Fibroblast of pulmonary artery (primary cell): ENCODE data around the gene CELF3.
"Not testable (repeated sequence)": the region's sequence is repeated elsewhere in the genome, so short reads cannot be mapped to it uniquely, and the experiment has no call there.

Experiments used
- DNase-seq: peaks from one replicate; pipeline ENCODE4 v3.0.0-alpha.2; 2010; ENCODE audit warnings: low read depth
- H3K4me3 ChIP-seq: replicated peaks from 2 replicates; pipeline ENCODE4 v1.5.1; 2011; ENCODE audit warnings: low read depth, mild to moderate bottlenecking, control low read depth, low read length, moderate library complexity
- CTCF ChIP-seq: IDR thresholded peaks from 2 replicates; pipeline ENCODE4 v1.5.1; 2011; ENCODE audit warnings: mild to moderate bottlenecking, control low read depth, low read length, inconsistent platforms; ENCODE audit errors: missing control alignments

The CELF3 gene

GRCh38 chr1:151684128-151684527, 32.5 kb downstream of the CELF3 start:
- no peak overlapping the region for H3K4me3 ChIP-seq
- no peak for TF ChIP-seq CTCF
- DNase-seq = no peak

GRCh38 chr1:151682901-151683300, 33.7 kb downstream of the CELF3 start:
- not testable (repeated sequence) for DNase-seq, H3K4me3 ChIP-seq

- no peak for TF ChIP-seq CTCF
- no peak for DNase-seq
- H3K4me3 ChIP-seq = no peak overlapping the region
Measured at GRCh38 chr1:151681923-151682322, 34.7 kb downstream of the CELF3 start.

- H3K4me3 ChIP-seq = no peak overlapping the region
- DNase-seq = peak; percentile 89
- no peak for TF ChIP-seq CTCF
Measured at GRCh38 chr1:151680826-151681225, 35.8 kb downstream of the CELF3 start.

- peak; percentile 16 for DNase-seq
- H3K4me3 ChIP-seq = no peak overlapping the region
- no peak for TF ChIP-seq CTCF
Measured at GRCh38 chr1:151680391-151680790, 36.2 kb downstream of the CELF3 start.

- TF ChIP-seq CTCF = no peak
- no peak overlapping the region for H3K4me3 ChIP-seq
- DNase-seq = no peak
Measured at GRCh38 chr1:151673407-151673806, 43.2 kb downstream of the CELF3 start.

GRCh38 chr1:151670036-151670675, 46.4 kb downstream of the CELF3 start:
- H3K4me3 ChIP-seq, DNase-seq: not testable (repeated sequence)

GRCh38 chr1:151668090-151668489, 48.5 kb downstream of the CELF3 start:
- no peak for TF ChIP-seq CTCF
- no peak overlapping the region for H3K4me3 ChIP-seq
- no peak for DNase-seq
